GM21529 (cell line): ENCODE measurements around the gene CDC123.
"Not testable (repeated sequence)": the region's sequence is repeated elsewhere in the genome, so short reads cannot be mapped to it uniquely, and the experiment has no call there.

Source experiments
- ATAC-seq: cut with Tn5 transposase; IDR thresholded peaks from one replicate; pipeline ENCODE4 v1.9.1; 2021; ENCODE audit not compliant: unreplicated experiment

The CDC123 gene, protein sequence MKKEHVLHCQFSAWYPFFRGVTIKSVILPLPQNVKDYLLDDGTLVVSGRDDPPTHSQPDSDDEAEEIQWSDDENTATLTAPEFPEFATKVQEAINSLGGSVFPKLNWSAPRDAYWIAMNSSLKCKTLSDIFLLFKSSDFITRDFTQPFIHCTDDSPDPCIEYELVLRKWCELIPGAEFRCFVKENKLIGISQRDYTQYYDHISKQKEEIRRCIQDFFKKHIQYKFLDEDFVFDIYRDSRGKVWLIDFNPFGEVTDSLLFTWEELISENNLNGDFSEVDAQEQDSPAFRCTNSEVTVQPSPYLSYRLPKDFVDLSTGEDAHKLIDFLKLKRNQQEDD

DNA sequence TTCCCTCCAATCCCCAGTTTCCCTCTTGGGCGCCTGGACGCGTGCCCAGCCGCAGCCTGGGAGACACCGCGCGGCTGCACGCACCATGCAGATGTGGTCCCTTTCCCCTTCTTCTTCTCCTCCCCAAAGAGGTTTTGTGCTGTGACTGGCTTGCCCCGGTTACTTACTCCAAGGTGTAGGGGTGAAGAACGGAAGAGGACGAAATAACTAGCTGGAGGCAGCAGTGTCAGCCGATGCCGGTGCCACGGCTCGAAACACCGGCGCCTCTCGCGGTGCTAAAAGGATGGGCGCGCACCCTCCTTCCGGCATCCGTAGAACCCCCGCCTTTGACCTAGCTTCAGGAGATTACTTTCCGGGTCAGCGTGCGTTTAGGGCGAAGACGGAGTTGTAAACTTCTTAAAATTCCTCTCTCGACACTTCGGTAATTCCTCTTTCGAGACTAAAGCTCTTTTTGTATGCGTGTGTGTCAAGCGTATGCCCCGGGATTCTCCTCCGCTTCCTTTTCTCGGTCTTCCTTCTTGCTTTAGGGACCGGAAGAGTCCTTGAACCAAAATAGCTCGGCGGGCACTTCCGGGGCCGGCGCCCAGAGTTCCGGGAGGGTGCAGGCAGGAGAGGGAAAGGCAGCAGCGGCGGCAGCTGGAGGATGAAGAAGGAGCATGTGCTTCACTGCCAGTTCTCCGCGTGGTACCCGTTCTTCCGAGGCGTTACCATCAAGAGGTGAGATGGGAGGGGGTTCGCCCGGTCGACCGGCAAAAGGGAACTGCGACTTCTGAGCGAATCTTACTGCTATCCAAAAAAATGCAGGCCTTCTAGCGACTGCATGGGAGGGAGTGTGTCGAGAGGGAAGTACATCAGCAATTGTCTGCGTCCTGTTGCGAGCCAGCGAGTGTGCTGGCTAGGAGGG lies at the start of gene CDC123, which contains the start of gene NUDT5:
Gene CDC123 (plus strand): TSS at position 586 of the 904 bp plus-strand sequence. CDS start 58 bp downstream, at position 644.
Gene NUDT5 (minus strand): TSS at position 289 of the 904 bp plus-strand sequence. CDS start 9,600 bp downstream, outside the sequence.
- ATAC-seq = peak; percentile 85

DNA sequence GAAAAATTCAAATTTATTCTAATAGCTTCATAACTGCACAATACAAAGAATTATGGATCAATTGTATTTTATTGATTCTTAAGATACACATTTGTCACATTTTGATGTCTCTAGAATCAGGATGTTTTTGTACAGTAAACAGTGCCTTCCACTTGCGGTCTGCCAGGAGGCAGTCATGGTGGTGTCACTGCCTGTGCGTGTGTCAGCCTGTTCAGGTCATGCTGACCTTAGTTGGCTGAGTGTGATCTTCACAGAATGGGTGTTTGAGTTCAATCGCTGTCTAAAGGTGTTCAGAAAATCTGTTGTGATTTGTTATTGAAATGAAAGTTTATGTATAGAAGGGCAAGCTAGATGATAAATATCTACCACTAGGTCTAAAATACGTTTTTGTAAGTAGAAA lies 45.8 kb upstream of the CDC123 start:
- no peak for ATAC-seq

DNA sequence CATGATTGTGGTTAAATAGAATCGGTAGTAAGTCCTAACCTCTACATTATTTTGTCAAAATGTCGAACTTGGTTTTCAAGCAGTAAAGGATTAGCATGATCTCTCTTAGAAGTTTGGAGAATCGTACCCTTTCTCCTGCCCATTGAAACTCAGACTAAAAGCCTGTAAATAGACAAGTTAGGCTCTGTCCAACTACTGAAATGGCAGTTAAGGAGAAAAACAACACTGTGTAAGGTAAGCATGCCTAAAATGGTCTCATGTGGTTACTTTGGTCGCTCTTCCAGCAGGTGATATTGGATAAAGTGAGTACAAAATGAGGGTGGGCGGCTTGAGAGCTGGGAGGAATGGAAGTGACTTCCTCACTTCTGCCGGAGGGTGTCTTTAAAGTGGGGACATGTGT lies 41.5 kb upstream of the CDC123 start:
- no peak for ATAC-seq

DNA sequence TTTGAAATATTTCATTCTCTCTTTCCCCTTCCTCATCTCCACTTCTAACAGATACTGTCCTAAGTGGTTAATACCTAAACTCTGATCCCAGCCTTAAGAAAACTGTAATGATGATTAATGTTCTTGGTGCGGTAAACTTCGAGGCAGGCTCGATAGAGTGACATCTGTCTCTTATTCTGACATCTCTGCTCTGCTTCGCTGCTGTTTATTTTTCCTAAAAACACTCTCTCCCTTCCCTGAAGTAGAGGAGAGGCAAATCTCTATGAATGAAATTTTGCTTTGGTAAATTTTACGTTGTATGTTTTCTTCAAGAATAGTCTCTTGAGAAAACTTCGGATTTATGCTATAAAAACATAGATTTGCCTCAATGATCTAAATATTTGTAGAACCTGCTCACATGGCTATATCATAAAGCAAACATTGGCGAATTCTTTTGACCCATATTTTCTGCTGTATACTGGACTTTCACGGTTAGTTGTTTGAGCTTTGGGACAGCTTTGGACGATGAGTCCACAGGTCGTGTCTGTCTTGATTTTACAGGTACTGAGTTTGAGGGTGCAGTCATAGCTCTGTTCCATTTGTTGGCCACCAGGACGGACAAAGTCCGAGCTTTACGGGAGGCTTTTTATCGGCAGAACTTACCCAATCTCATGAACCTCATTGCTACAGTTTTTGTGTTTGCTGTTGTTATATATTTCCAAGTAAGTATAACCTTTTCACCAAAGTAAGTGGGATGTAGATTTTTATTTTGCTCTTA lies 39.4 kb upstream of the CDC123 start:
- ATAC-seq = no peak

DNA sequence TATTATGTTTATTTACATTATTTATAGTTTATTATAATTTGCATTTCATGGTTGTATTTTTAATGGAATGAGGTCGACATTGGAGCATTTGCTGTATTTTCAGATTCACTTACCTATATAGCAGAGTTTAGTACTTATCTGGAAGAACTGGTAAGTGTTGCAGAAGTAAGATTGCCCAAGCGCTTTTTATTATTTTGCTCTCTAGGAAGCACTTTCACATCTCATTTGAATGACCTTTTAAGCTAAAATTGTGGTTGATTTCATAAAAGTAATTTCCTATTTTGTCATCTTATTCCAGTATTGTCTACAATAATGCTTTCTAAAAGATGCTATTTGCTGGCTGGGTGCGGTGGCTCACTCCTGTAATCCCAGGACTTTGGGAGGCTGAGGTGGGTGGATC lies 37.9 kb upstream of the CDC123 start:
- no peak for ATAC-seq

DNA sequence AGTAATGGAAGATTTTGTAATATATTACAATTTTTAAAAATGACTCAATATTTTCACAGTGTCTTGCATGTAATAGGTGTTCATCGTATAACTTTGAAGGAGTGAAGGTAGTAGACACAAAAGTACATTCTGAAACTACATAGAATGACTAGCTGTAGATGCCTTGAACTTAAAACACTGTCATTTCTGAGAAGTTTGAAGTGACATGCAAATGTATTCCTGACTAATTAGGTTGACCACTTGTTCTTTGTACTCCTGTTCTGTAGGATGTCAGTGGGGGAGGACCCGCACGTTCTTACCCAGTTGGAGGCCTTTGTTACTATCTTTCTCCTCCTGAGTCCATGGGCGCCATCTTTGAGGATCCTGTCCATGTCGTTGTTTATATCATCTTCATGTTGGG lies 35.3 kb upstream of the CDC123 start:
- no peak for ATAC-seq

DNA sequence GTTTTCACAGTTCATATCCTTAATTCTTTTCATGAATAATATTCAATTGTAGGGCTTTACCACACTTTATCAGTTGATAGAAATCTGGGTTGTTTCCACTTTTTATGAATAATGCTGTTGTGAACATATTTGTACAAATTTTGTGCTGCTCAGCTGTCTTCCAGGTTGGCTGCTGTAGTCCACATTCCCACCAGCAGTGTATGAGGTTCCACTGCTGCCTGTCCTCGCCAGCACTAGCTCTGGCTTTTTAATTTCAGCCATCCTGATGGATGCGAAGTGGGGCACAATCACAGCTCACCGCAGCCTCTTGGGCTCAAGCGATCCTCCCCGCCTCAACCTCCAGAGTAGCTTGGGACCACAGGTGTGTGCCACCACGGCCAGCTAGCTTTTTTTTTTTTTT lies 33.1 kb upstream of the CDC123 start:
- ATAC-seq = no peak

DNA sequence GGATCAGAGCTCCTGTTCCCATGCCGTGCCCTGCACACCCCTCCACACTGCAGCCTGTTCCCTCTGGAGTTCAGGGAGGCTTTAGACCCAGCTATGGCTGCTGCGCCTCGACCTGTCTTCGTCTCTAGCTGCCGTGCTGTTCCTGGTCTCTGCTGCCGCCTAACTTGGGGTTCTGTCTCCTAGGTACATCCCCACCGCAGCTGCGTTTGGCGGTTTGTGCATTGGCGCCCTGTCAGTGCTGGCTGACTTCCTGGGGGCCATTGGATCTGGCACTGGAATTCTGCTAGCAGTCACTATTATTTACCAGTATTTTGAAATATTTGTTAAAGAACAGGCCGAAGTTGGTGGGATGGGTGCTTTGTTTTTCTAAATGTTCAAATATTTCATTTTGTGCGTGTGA lies 31.9 kb upstream of the CDC123 start:
- ATAC-seq = no peak

DNA sequence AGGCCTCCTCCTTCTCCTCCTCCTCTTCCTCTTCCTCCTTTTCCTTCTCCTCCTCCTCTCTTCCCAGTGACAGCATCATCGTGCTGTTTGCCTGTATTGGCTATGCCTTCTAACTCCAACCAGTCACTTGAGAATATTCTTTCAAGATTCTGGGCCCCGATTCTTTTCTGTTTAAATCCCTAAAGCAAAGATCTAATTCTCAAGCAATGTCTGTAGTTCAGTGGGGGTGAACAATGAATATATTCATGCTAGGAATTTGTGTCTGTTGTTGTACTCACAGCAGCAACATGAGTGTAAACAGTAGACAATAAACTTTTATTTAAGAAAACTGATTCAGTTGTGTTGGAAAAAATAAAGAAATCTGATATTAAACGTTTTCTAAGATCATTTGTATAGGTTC lies 31.0 kb upstream of the CDC123 start:
- no peak for ATAC-seq

DNA sequence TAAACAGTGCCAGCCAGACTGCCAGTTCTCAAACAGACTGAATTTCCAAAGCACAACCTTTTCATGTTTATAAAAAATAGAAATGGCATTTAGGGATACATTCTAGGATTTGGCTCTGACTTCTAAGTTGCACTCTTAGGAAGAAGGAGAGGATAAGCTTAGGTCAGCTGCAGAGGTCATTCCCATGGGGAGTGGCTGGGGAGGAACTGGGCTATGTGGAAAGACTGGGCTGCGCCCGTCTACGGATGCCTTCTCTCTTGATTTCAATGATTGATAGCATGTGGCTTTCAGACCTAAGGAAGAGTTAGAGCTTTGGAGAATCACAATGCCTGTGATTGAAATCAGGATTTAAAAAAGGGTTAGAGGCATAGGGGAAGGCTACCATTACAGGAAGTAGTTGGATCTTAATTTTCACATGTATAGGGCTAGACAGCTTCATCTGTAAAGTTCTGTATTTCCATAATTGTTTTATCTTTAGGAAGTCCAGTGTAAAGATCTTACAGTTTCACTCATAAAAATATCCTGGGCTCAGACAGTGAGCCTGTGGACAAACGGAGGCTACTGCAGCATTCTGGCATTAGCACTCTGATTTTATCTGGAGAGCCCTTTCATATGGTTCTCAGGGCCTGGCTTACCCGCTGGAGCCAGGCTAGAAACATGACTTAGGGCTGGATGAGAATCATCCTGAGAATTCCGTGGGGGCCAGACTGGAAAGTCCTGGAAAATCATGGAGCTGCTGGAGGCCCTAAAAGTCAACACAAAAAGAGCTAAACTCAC lies 29.8 kb upstream of the CDC123 start:
- ATAC-seq = no peak

DNA sequence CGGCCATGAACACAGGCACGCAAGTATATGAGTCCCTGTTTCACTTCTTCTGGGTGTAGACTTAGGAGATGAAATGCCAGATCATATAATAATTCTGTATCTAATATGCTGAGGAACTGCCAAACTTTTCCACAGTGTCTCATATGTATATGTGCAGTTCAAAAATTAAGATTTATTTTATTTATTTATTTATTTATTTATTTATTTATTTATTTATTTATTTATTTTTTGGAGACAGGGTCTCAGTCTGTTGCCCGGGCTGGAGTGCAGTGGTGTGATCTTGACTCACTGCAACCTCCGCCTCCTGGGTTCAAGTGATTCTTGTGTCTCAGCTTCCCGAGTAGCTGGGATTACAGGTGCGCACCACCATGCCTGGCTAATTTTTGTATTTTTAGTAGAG lies 24.5 kb upstream of the CDC123 start:
- not testable (repeated sequence) for ATAC-seq

DNA sequence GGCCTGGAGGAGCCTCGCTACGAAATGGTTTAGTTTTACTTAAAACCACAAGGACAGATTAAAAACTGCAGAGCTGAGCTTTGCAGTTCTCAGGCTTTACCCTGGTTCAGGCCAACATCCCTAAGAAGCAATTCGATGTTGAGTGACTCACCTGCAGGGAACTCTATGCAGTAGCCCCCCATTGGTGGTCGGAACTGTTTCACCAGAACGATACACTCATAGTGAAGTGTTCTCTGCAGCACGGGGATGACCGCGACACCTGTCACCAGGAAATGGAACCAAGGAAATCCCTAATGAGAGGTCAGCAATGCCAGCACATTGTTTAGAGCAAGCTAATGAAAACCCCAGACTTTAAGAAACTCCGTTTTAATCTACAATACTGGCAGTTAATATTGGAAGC lies 18.3 kb upstream of the CDC123 start:
- no peak for ATAC-seq

DNA sequence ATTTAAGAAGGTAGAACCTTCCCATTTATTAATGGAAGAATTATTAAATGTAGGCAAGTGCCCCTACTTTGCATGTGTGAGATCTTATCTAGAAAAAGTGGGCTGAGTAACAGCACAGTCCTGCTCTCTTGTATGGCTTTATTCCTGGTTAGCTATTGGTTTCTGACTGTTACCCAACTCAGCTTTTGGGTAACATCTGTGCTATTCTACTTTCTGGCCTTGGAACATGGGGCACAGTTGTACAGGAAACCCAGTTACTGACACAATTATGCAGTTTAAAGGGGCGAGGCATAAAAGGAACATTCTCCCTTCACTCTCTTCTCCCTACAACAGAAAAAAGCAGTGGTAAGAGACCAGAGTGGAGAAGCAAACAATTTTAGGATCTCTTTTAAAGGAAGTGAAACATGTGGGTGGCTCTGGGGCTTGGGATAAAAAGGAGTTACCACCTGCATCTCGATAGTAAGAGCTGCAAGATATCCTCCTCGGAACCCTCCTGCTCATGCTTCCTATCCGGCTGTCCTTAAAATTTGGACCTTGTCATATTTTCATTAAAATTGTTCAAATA lies 16.3 kb upstream of the CDC123 start:
- ATAC-seq = no peak

DNA sequence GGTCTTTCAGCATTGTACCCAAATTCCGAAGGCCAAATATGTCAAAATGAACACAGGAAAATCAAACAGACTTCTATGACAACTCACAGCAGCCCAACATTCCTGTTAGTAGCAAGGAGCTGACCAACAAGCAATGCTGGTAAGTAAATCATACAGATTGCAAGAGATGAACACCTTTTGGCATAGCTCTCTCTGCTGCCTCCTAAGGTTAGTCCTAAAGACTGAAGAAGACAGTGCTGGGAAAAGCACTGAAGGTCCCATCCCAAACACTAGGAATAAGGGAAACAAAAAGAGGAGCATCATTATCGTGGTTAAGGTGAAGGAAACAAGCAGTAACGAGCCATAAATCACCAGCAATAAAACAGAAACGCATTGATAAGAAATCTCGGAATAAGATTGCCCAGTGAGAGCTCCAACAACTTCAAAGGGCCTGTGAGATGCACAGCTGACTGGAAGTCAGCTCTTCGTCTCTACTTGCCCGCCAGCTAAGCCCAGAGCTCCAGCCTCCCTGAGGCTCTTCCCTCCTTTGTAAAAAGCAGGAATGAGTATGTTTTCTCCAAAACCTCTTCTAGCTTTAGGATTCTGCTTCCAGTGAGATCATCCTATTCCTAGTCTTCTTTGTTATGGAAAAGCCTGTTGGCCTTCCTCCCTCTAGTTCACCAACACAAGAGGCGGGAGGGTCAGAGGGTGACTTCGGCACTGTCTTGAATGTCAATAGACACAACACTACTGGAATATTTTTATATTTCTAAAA lies 15.6 kb upstream of the CDC123 start:
- no peak for ATAC-seq

DNA sequence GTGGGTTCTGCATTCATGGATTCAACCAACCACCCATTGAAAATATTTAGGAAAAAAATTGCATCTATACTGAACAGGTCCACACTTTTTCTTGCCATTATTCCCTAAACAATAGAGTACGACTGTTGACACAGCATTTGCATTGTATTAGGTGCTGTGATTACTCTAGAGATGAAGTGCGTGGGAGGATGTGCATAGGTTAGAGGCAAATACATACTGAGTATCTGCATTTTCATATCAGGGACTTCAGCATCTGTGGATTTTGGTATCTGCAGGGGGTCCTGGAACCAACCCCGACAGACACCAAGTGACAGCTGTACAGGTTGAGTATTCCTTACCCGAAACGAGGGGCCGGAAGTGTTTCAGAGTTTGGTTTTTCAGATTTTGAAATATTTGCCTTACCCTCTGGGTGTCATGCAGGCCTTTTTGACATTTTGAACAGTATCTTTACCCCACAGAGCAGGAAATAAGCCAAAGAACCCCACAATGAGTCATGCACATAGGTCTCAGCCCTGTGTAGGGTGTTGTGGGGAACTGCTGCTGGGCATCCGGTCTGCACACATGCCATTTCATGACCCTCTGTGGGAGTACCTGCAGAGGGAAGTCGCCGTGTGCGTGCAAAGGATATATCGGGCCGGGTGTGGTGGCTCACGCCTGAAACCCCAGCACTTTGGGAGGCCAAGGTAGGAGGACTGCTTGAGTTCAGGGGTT lies 14.8 kb upstream of the CDC123 start:
- no peak for ATAC-seq

DNA sequence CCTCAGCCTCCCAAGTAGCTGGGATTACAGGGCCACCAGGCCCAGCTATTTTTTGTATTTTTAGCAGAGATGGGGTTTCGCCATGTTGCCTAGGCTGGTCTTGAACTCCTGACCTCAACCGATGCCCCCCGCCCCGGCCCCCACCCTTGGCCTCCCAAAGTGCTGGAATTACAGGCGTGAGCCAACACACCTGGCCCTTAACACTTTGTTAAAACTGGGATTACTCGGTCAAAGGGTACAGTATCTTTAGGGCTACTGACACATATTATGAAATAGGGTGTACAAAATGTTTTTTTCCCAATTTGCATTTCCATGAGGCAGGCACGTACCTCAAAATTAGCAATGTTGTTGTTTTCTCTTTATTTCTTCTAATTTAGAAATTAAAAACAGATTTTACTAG lies 11.8 kb upstream of the CDC123 start:
- no peak for ATAC-seq

DNA sequence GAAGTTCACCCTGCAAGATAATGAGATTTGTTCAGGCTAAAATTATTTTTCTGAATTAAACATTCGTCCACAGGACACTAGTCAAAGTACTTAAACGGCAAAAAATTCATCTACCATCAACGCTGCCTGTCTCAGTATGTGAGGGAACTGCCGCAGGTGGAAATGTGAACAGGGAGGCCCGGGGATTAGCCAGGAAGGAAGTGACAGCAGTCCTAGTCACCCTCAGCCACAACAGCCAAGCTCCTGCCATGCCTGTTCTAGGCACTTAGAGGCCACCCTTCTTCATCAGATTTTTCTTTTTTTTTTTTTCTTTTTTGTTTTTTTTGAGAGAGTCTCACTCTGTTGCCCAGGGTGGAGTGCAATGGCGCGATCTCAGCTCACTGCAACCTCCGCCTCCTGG lies 9.7 kb upstream of the CDC123 start:
- ATAC-seq = no peak

DNA sequence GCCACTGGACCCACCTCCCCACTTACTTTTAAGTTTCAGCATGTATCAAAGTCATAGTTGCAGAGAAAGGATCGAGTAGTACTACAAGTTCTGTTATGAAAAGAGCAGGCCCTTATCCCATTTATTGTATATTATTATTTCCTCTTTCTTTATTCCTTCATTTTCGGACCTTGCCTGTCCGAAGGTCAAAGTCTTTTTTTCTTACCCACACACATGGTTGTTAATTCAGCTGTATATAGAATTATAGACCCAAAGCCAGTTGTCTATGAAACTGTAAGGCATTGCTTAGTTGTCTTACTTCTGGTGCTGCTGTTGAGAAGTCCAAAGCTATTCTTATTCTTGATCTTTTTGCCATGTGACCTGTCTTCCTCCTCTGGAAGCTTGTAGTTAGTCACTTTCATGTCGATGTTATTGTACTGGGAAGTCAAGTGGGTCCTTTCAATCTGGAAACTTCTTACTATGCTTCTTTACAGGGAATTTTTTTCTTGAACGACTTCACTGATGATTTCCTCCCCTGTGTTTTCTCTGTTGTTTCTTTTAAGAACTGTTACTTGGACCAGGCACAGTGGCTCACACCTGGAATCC lies 8.6 kb upstream of the CDC123 start:
- ATAC-seq = no peak

DNA sequence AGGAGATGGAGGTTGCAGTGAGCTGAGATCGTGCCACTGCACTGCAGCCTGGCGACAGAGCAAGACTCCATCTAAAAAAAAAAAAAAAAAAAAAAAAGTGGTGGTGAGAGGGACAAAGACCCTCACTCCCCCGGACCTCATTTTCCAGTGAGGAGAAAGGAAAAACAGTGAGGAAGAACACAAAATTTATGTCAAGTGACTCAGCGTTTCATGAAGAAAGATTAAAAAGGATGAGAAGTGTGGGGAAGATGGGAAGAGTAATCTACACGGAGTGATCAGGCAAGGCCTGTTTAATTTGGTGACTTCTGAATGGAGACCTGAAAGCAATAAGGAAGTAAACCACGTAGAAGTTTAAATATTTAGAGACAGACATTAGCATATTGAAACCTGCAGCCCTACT lies 7.3 kb upstream of the CDC123 start:
- no peak for ATAC-seq
